ENCODE results near the gene ABCA2. TPM values are rescaled to one million over a fixed set of nuclear protein-coding genes. Genes with fewer than 3 reads are reported as not detected.
A peak's percentile ranks its signal among the peaks of the same experiment; 100 is the strongest.

The ABCA2 gene
- total and polyA plus RNA-seq, 9 of the 15 experiments (the other 6 are each of a cell fraction or from before 2014, with no cell fraction given): 0.69 to 16.3 (median 6.1) TPM; not detected in 2

DNA sequence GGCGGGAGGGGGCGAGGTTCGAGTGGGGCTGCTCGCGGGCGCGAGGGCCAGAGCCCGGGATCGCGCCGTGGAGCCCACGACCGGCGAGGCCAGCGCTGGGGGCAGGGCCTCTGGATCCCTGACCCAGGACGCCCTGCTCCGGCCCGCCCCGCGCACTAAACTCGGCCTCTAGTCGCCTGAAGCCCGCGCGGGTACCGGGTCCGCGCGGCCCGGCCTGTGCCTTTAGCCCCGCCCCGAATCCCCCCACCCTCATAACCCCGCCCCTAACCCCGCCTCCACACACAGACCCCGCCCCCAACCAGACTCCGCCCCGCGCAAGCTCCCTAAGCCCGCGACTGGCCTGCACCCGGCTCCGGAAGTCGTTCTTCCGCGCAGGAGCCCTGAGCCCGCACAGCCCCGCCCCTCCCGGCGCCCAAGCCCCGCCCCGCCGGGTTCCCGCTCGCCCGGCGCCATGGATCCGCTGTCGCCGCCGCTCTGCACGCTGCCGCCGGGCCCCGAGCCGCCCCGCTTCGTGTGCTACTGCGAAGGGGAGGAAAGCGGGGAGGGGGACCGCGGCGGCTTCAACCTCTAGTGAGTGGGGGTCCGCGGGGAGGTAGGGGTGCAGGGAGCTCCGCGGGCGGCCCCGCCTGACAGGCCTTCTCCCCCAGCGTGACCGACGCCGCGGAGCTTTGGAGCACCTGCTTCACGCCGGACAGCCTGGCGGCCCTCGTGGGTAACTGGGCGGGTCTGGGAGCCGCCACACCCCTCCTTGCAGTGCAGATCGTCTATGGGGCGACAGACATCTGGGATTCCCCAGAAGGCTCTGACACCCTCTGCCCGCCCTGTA lies 35.8 kb downstream of the ABCA2 start, which contains the start of gene PAXX (continued):
- TF ChIP-seq, protein P1, sequence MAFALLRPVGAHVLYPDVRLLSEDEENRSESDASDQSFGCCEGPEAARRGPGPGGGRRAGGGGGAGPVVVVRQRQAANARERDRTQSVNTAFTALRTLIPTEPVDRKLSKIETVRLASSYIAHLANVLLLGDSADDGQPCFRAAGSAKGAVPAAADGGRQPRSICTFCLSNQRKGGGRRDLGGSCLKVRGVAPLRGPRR (CRISPR knock-in tag; IDR thresholded peaks at IDR 0.05): no peak
- no peak for TF ChIP-seq TRIM24 (IDR thresholded peaks at IDR 0.05)
- no peak for TF ChIP-seq TFAM (CRISPR knock-in tag; conservative IDR thresholded peaks at IDR 0.05)
- no peak for TF ChIP-seq SRSF7 (optimal IDR thresholded peaks at IDR 0.05; ENCODE audit: low read depth, low read length)
- peak; percentile 37; the same call in 1 of the 2 replicates for TF ChIP-seq THAP12 (CRISPR knock-in tag; IDR thresholded peaks at IDR 0.05)
- TF ChIP-seq NR1H2 (CRISPR knock-in tag; IDR thresholded peaks at IDR 0.05): no peak
- TF ChIP-seq, protein P2, sequence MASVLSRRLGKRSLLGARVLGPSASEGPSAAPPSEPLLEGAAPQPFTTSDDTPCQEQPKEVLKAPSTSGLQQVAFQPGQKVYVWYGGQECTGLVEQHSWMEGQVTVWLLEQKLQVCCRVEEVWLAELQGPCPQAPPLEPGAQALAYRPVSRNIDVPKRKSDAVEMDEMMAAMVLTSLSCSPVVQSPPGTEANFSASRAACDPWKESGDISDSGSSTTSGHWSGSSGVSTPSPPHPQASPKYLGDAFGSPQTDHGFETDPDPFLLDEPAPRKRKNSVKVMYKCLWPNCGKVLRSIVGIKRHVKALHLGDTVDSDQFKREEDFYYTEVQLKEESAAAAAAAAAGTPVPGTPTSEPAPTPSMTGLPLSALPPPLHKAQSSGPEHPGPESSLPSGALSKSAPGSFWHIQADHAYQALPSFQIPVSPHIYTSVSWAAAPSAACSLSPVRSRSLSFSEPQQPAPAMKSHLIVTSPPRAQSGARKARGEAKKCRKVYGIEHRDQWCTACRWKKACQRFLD (CRISPR knock-in tag; IDR thresholded peaks at IDR 0.05): 0 out of 2 replicates have a peak, but pooled peaks have one; percentile 19
- TF ChIP-seq ADNP (tag; IDR thresholded peaks at IDR 0.05): no peak
- TF ChIP-seq ARID3B (CRISPR knock-in tag; IDR thresholded peaks at IDR 0.05; ENCODE audit: borderline replicate concordance): no peak
- peak; percentile 89 for TF ChIP-seq SAP30 (IDR thresholded peaks at IDR 0.05; ENCODE audit: borderline replicate concordance, insufficient read depth, low read depth, low read length, poor library complexity, severe bottlenecking)
- peak in 1 of 2 experiments; percentile 67; a peak in 1 of 4 replicates for TF ChIP-seq TEAD1 (CRISPR knock-in tag; IDR thresholded peaks at IDR 0.05)
- no peak for TF ChIP-seq ZNF398 (CRISPR knock-in tag; IDR thresholded peaks at IDR 0.05)
- no peak for TF ChIP-seq RNF219 (CRISPR knock-in tag; IDR thresholded peaks at IDR 0.05)
- no peak for TF ChIP-seq ZNF699 (CRISPR knock-in tag; IDR thresholded peaks at IDR 0.05; ENCODE audit: insufficient replicate concordance)
